C4-2B (cell line): ENCODE data around the gene BRINP2.

Experiments
- ZFX ChIP-seq: fragments of 450-650 bp; IDR thresholded peaks from 2 replicates; pipeline ENCODE4 v1.6.1; 2017
- TF ChIP-seq, protein P1 (sequence below): fragments of 450-650 bp; conservative IDR thresholded peaks from 2 replicates; pipeline ENCODE4 v1.5.1; 2017; ENCODE audit warnings: mild to moderate bottlenecking

DNA sequence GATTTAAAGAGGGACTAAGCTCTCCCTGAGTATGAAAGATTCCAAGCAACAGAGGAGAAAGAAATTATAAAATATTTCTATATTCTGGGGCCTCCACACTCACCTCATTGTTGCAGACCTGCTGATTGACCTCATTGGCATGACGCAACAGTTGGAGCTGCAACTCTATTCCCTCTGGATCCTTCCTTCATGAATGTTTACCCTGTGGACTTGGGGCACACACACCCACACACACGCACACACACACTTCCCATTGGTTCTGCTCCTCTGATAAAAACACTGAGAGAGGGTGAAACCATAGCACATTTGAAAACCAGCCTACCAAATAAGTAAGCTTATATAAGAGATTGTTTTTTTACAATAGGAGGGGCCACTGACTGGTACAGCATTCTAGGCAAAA lies 159.1 kb downstream of the BRINP2 start:
- TF ChIP-seq, protein P1, sequence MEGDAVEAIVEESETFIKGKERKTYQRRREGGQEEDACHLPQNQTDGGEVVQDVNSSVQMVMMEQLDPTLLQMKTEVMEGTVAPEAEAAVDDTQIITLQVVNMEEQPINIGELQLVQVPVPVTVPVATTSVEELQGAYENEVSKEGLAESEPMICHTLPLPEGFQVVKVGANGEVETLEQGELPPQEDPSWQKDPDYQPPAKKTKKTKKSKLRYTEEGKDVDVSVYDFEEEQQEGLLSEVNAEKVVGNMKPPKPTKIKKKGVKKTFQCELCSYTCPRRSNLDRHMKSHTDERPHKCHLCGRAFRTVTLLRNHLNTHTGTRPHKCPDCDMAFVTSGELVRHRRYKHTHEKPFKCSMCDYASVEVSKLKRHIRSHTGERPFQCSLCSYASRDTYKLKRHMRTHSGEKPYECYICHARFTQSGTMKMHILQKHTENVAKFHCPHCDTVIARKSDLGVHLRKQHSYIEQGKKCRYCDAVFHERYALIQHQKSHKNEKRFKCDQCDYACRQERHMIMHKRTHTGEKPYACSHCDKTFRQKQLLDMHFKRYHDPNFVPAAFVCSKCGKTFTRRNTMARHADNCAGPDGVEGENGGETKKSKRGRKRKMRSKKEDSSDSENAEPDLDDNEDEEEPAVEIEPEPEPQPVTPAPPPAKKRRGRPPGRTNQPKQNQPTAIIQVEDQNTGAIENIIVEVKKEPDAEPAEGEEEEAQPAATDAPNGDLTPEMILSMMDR = no peak
- no peak for TF ChIP-seq ZFX
